HG03095 (cell line): Measurements from ENCODE around the gene EYA2.
"Not testable (repeated sequence)": the region's sequence is repeated elsewhere in the genome, so short reads cannot be mapped to it uniquely, and the experiment has no call there.

Experiments used
- ATAC-seq: cut with Tn5 transposase; IDR thresholded peaks from one replicate; pipeline ENCODE4 v1.9.1; 2021; ENCODE audit warnings: moderate library complexity; ENCODE audit not compliant: unreplicated experiment

The EYA2 gene

DNA sequence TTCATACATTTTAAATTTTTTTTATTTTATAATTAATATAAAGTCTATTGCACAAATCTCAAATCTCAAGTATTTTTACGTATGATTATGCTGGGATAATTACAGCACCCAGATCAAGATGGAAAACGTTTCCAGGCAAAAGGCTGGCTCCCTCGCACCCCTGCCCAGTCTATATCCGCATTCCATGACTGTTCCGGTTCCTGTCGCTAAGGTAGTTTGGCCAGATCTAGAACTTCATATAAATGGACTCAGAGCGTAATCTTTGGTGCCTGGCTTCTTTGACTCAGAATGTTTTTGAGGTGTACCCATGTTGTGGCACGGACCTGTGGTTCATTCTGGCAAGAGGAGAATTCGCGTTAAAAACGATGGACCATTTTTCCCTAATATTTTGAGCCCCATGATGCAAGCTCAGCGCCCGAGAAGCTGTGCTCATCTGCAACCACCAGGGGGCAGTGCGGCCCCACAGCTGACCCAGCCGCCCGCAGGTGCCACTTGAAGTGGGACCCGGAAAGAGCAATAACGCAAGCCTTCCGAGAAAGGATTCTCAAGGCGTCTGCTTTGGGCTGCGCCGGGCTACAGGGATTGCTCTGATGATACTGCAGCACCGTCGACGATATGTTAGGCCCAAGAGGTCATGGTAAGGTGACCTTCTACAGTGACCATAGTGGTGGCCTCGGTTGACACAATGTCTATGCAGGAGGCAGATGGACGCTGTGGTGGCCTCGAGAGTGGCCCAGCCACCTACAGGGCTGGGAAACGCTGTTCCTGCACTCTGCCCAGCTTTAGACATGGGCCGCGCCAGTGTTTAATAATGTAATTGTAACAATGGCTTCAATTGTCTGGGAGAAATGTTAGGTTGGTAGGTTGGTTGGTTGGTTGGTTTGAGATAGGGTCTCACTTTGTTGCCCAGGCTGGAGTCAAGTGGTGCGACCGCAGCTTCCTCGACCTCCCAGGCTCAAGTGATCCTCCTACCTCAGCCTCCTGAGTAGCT is 301.7 kb downstream of the EYA2 start:
- no peak for ATAC-seq

DNA sequence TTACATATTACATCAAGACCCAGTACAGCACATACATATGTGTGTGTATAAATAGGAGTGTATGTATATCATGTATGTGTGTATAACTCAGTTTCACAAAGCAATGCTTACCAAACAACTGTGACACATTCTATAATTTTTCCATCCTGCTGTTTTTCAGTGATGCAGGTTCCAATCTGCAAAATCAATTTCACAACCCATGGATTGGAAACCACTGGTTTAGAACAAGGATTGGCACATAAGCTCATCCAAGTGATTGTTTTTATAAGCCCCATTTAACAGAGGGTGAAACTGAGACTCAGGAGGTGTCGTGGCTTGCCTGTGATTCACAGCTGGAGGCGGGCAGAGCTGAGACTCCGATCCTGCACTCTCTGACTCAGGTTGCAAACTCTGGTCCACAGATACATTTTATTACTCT is 303.6 kb downstream of the EYA2 start:
- ATAC-seq: no peak

DNA sequence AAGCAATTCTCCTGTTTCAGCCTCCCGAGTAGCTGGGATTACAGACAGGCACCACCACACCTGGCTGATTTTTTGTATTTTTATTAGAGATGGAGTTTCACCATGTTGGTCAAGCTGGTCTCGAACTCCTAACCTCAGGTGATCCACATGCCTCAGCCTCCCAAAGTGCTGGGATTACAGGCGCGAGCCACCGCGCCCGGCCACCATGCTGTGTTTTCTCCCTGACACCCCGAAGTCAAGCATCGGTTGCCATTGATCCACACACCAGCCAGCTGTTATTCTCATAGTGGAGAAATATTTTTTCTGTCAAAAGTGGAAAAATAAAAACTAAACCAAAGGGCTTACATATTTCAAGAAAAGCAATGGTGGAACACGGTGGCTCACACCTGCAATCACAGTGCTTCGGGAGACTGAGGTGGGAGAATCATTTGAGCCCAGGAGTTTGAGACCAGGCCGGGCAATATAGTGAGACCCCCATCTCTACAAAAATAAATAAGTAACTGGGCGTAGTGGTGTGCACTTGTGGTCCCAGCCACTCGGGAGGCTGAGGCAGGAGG is 304.4 kb downstream of the EYA2 start:
- ATAC-seq: no peak

DNA sequence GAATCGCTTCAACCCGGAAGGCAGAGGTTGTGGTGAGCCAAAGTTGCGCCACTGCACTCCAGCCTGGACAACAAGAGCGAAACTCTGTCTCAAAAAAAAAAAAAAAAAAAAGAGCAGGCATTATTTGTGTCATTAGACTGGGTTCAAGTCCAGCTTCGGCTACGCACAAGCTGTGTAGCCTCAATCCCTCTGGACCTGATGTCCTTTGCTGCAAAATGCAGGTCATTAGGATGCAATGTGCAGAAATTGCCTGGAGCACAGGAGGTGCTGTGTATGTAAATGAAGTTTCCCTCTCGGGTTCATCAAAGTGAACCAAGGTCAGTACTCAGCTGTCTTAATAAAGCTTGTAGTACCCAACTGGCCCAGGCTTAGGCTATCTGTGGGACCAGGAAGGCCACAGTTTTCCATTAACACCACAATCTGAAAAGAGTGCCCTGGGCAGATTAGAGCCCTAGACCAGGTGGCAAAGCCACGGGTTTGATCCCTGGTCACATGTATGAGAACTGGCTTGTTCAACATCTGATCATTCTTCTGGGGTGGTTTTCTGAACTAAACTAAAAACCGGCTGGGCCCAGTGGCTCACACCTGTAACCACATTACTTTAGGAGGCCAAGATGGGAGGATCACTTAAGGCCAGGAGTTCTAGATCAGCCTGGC is 306.6 kb downstream of the EYA2 start:
- ATAC-seq: no peak

DNA sequence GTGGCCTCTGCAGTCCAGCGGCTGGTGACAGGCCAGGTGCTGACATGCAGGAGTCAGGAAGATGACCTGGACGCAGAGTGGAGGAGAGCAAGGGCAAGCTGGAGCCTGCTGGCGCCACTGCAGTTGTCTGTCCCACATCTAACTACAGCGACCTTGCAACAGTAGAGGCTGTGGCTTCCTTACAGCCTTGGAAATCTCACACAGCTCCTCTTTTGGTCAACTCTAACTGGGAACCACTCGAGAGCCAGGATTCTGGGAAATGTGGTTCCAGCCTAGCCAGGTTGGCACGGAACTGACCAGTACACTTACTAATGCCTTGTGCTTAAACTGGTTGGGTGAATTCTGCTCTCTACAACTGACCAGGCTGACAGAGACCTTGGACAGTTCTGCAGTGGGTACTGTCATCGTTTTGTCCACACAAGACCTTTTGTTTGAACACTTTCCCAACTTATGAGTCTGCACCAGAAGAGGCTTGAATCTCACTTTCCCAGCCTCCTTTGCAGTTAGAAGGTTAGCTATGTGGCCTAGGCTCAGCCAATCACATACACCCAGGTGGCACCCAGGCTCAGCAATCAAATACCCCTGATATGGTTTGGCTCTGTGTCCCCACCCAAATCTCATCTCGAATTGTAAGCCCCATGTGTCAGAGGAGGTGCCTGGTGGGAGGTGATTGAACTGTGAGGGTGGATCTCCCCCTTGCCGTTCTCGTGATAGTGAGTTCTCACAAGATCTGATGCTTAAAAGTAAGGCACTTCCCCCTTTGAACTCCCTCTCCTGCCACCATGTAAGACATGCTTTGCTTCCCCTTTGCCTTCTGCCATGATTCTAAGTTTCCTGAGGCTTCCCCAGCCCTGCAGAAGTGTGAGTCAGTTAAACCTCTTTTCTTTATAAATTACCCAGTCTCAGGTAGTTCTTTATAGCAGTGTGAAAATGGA is 308.4 kb downstream of the EYA2 start:
- no peak for ATAC-seq

DNA sequence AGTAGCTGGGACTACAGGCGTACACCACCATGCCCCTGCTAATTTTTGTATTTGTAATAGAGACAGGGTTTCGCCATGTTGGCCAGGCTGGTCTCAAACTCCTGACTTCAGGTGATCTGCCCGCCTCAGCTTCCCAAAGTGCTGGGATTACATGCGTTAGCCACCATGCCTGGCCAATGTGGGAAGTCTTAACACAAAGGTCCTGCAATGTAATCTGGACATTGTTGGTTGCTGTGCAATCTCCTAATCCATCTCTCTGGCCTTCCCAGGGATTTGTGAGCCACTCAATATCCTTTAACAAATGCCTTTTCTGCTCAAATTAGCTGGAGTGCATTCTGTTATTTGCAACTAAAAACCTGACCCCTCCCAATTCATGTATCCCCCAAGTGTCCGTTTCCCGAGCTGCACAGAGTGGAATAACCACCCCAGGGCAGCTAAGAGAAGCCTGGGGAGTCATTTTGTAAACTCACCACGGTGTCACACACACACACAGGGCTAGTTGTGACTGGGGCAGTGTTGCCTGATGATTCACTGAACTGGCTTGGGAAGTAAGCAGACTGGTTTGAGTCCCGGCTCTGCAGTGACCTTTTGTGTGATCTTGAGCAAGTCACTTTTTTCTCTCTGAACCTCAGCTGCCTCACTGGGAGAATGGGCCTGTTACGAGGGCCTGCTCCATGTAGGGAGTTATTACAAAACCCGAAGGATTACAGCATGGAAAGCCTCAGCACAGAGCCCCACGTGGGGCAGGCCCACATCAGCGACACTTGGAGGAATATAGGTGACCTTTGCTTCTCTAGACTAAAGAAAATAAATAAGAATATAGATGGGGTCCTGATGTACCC is 309.6 kb downstream of the EYA2 start:
- no peak for ATAC-seq

DNA sequence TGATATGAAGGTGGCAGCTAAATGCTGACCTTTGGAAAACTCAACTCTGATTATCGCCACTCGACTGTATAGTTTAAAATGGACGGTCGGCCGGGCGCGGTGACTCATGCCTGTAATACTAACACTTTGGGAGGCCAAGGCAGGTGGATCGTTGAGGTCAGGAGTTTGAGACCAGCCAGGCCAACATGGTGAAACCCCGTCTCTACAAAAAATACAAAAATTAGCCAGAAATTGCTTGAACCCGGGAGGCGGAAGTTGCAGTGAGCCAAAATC is 310.1 kb downstream of the EYA2 start:
- not testable (repeated sequence) for ATAC-seq

DNA sequence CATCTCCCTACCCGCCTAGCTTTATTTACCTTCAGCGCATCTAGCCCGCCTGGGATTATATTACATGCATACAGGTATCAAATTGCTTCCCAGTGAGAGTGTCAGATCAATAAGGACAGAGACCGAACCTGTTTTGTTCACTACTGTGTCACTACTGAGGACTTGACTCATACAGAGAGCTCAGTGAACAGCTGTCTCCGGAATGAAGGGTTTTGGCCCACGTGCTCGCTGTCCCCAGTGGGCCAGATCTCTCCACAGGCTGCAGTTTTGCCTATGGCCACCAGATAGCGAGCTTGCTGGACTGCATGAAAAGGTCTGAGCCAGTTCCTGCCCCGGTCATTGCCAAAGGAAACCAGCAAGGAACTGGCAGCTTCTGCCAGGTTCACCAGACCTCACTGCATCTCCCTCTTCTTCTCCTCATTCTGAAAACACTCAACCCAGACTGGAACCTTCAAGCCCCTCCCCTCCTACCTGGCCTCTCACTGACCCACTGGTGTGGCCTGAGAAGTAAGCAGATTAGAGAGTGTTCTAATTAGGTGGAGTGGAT is 311.0 kb downstream of the EYA2 start:
- no peak for ATAC-seq

DNA sequence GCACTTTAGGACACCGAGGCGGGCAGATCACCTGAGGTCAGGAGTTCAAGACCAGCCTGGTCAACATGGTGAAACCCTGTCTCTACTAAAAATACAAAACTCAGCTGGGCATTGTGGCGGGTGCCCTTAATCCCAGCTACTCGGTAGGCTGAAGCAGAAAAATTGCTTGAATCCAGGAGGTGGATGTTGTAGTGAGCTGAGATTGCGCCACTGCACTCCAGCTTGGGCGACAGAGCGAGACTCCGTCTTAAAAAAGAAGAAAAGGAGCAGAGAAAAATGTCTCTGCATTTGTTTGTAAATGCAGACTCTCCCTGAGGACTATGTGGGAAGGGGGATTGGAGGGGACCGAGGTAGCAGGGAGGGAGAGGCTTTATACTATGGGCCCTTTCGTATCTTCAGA is 311.9 kb downstream of the EYA2 start:
- ATAC-seq: not testable (repeated sequence)

DNA sequence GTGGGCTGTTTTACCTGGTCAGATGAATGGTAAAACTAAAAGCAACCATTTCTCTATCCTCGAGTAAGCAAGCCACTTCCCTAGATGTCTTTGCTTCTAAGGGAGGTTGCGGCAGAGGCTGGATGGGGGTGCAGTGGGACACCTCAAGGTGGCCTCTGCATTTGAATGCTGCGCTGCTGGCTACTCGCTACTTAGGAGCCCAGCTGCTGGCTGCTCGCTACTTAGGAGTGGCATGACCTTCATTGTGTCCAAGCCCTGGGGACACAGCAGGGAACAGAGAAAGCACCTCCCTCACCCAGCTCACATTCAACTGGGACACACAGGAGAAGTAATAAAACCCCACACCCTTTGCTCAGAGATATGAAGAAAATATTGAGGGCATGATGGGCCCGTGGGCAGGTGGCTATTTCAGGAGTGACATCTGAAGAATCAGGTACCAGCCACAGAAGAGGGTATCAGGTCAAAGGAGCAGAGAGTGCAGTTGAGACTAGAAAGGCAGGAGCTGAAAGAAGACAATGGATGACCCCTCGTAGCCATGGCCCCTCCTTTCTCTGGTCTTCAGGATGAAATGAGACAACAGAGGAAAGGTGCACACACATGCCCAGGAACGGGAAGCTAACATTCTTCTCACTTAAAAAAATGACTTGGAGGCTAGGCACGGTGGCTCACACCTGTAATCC is 312.5 kb downstream of the EYA2 start:
- ATAC-seq: no peak

DNA sequence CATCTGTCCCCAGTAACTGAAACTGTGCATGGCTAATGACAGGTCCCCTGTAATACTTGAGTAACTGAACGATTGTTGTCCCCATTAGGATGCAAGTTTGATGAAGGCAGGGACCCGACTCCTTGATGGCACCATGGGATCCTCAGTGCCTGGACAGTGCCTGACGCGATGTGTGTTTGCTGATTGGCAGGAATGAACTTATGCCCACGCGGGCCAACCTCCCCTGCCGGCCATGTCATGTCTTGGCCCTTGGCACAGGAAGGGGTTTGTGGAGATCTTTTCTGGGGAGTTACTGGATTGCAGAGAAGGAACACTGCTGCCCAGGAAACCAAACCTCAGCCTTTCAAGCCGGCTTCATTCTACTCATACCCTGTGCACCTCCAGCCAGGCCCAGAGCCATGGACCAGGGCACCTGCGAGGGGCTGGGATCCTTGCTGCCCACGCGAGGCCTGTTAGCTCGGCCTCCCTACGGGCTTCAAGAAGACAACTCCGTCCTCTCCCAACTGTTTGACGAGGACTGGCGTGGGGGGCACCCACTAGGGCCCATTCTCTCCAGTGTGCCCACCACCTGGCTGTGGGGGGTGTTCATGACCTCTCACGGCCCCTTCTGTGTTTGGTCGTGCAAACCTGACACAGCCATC is 314.0 kb downstream of the EYA2 start:
- no peak for ATAC-seq

DNA sequence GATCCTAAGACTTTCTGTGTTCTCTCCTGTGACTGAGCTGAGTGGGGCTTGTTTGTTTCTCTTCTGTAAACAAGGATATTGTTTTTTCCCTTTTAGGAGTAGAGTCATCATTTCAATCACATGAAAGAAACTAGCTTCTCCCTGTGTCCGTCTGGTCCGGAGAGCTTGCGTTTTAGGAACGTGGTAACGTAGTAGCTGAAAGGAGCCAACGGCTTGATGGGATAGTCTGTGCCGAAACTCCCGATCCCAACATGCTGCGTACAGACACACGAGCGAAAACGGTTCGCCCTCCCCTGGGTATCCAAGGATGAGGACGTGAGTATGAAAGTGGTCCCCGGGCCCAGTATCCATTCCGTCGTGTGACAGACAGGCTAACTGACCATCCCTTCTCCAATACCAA is 315.3 kb downstream of the EYA2 start:
- ATAC-seq: no peak

DNA sequence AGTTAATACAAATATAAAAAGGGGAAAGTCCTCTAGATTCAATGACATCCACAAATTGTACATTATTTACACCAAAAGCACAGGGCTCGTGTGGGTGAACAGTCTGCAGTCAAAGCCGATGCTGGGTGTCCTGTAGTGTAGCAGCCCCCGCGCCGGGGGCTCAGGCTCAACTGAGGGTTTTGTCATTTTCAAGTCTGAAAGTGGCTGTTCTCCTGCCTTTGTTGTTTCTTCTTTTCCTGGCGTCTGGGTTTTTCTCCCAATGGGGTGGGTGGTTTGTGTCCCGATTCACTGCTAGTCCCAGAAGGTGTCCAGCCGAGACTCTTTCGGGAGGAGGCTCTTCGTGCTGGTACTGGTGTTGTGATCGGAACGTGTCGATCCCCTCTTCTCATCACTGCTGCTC is 315.8 kb downstream of the EYA2 start:
- no peak for ATAC-seq

DNA sequence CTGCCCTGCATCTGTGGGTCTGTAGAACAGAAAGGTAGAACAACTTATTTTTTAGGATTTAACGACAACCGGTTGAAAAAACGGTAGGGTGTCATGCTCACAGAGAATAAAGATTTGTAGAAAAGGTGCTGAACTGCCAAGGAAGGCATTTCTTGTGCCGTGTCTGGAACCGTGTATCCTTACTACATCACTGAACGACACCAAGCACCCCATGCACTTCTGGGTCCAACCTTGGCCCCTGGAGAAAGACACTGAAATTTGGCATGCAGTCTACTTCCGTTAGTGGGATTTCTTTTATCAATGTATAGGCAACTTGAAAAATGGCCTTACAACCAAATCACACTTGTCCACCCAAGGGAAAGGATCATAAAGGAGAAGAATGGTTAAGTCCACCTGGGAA is 316.4 kb downstream of the EYA2 start:
- ATAC-seq: no peak

DNA sequence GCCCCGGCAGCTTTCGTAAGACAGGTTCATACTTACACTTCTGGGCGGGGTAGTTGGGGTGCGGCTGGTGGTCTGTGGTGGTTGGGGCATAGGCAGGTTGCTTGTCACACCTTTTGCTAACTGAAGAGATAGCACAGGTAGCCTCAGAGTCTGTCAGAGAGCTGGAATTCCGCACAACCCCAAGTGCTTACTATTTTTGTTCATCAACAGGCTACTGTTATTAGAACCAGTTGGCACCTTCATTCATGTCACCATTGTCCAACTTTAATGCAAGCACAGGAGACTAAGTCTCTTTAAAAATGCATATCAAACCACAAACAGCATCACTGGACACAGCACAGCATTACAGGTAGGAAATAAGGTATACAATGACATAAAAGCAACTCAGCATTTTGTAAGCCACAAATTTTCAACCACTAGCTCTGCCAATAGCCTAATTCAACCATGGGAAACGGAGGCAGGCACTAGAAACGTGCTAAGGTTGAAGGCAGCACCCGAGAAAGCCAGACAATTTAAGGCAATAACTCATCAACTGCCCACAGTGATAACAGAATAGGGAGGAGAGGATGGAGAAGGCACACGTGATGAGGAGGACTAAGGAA is 318.1 kb downstream of the EYA2 start:
- no peak for ATAC-seq

DNA sequence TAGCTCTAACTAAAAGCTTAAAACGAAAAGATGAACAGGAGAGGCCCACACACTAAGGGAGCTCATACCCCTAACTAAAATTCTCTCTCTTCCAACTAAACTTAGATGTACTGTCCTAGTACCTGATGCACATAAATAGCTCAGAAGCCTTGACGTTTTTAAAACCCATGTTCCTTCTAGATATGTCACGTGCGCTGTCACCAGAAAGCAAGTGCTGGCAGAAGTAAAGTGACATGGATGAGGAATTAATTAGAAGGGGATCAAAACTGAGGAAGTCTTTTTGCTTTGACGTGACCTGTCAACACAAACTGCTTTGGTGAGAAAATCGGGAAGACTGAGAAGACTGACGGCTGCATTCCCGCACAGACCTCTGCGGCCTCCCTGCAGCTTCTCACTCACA is 319.3 kb downstream of the EYA2 start:
- ATAC-seq: no peak

DNA sequence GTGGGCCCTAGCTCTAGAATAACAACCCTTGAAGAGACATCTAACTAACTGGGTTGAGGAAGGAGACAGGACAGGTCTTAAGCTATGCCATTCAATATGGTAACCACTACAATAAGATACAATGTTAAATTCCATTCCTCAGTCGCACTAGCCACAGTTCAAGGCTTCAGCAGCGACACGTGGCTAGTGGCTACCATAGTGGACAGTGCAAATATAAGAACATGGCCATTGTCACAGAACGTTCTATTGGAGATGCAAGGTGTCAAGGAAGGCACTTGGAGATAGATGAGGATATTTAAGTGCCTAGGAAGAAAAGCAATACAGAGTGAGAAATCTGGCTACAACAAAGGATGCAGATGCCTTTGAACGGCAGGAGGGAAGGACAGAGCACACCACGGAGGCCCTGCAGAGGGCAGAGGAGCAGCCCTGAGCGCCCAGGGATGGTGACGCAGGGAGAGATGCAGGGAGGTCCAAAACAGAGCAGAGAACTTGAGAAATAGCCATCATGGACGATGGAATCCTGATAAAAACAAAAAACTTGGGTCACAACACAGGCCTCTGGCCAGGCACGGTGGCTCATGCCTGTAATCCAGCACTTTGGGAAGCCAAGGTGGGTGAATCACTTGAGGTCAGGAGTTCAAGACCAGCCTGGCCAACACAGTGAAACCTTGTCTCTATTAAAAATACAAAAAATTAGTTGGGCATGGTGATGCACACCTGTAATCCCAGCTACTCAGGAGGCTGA is 321.2 kb downstream of the EYA2 start:
- no peak for ATAC-seq
